GM12892 (cell line): ENCODE measurements around the gene RBM20.

Experiments used
- POLR2A ChIP-seq: IDR thresholded peaks from 2 replicates; pipeline ENCODE4 v1.6.1; 2011; ENCODE audit warnings: low read depth, low read length, control low read depth
- POLR2AphosphoS5 ChIP-seq: IDR thresholded peaks from 2 replicates; pipeline ENCODE4 v1.6.1; 2011; ENCODE audit warnings: low read depth, low read length, control low read depth

- TF ChIP-seq POLR2A (no peak), POLR2AphosphoS5 (no peak)
Observed at GRCh38 chr10:110616493-110617033, 27.6 kb upstream of the RBM20 start.
